Left ventricle myocardium inferior (tissue), 1 donor: ENCODE data around the gene C4orf46. TPM values are rescaled to one million over a fixed set of nuclear protein-coding genes. Genes with fewer than 3 reads are reported as not detected.
"Not testable (repeated sequence)": the region's sequence is repeated elsewhere in the genome, so short reads cannot be mapped to it uniquely, and the experiment has no call there.

Experiments
- DNase-seq: peaks from one replicate; pipeline ENCODE4 v3.0.0-alpha.2; 2020
- H3K27ac ChIP-seq: fragments of 200-600 bp; replicated peaks from 2 replicates; pipeline ENCODE4 v1.8.0; 2021
- H3K27me3 ChIP-seq: fragments of 200-600 bp; 2 replicates; pipeline ENCODE4 v1.8.0; 2021; ENCODE audit warnings: low read depth
- H3K36me3 ChIP-seq: fragments of 200-600 bp; 2 replicates; pipeline ENCODE4 v1.8.0; 2021
- H3K4me1 ChIP-seq: fragments of 200-600 bp; 2 replicates; pipeline ENCODE4 v1.8.0; 2021
- H3K4me3 ChIP-seq: fragments of 200-600 bp; 2 replicates; pipeline ENCODE4 v1.8.0; 2021; ENCODE audit warnings: mild to moderate bottlenecking, moderate library complexity
- H3K9me3 ChIP-seq: fragments of 200-600 bp; replicated peaks from 2 replicates; pipeline ENCODE4 v1.8.0; 2021
- intact Hi-C: fragments of 100-400 bp; cut with micrococcal nuclease; formaldehyde crosslinking; loops from one replicate; pipeline ENCODE4 v1.11.0; 2022
- total RNA-seq: library from RNA; stranded (reverse); fragmentation: NEBNext Ultra II Directional; extraction: Animal tissue kit (Norgen Biotek cat#: 25700); gene quantifications from one replicate; pipeline ENCODE4 v1.2.1, GENCODE V29; 2021
- TF ChIP-seq, protein P1 (sequence below): fragments of 200-600 bp; IDR thresholded peaks from 2 replicates; pipeline ENCODE4 v1.8.0; 2021; ENCODE audit warnings: antibody characterized with exemption, mild to moderate bottlenecking, borderline replicate concordance
- donor health status: DM: no; HTN: yes; CAD: no; lungs with severe emphysema.

The C4orf46 gene
- total RNA-seq, 1 donor from 2014 or later = 3.4 TPM

DNA sequence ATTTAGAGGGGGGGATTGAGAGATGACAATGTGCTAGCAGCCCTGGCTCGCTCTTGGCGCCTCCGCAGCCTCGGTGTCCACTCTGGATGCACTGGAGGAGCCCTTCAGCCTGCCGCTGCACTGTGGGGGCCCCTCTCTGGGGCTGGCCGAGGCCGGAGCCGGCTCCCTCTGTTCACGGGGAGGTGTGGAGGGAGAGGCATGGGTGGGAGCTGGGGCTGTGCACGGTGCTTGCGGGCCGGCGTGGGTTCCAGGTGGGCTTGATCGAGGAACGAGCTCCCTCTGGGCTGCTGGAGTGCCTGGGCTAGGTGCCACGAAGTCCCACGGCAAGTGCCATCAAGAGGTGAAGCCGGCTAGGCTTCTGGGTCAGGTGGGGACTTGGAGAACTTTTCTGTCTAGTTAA lies 6.9 kb downstream of the C4orf46 start:
- DNase-seq = no peak
- TF ChIP-seq, protein P1, sequence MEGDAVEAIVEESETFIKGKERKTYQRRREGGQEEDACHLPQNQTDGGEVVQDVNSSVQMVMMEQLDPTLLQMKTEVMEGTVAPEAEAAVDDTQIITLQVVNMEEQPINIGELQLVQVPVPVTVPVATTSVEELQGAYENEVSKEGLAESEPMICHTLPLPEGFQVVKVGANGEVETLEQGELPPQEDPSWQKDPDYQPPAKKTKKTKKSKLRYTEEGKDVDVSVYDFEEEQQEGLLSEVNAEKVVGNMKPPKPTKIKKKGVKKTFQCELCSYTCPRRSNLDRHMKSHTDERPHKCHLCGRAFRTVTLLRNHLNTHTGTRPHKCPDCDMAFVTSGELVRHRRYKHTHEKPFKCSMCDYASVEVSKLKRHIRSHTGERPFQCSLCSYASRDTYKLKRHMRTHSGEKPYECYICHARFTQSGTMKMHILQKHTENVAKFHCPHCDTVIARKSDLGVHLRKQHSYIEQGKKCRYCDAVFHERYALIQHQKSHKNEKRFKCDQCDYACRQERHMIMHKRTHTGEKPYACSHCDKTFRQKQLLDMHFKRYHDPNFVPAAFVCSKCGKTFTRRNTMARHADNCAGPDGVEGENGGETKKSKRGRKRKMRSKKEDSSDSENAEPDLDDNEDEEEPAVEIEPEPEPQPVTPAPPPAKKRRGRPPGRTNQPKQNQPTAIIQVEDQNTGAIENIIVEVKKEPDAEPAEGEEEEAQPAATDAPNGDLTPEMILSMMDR = no peak
- H3K27ac ChIP-seq = no peak overlapping the region
- H3K36me3 ChIP-seq = no peaks in the 10 kb centered on the region
- no peaks in the 10 kb centered on the region for H3K27me3 ChIP-seq
- no peaks in the 10 kb centered on the region for H3K9me3 ChIP-seq
- intact Hi-C loops = no loop called here
- H3K4me1 ChIP-seq = peaks cover 4% of the 10 kb centered on the region
- H3K4me3 ChIP-seq = no peak overlapping the region

DNA sequence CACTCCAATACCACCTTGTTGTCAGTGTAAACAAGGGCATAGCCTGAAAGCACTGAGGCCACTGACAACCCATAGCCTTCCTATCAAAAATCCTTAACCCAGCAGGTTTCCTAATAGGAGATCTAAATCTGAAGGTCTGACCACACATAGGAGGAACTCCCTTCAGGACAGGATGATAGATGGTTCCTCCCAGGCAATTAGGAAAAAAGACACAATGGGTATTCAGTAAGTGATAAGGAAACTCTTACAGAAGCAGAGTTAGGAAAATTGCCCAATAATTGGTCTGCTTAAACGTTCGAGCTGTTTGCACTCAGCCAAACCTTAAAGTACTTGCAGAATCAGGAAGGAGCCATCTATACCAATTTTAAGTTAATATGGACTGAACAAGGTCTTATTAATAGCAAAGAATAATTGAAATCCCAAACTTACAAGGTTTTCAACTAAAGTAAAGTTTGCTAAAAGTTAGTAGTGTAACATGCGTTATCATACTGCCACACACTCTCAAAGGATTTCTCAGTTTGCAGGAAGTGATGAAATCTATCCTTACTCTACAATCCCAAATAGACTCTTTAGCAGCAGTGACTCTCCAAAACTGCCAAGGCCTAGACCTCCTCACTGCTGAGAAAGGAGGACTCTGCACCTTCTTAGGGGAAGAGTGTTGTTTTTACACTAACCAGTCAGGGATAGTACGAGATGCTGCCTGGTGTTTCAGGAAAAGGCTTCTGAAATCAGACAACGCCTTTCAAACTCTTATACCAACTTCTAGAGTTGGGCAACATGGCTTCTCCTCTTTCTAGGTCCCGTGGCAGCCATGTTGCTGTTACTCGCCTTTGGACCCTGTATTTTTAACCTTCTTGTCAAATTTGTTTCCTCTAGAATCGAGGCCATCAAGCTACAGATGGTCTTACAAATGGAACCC lies 7.7 kb downstream of the C4orf46 start:
- intact Hi-C loops, DNase-seq, H3K27me3 ChIP-seq, H3K27ac ChIP-seq, H3K9me3 ChIP-seq, H3K4me1 ChIP-seq, H3K36me3 ChIP-seq, H3K4me3 ChIP-seq: not testable (repeated sequence)

- H3K9me3 ChIP-seq, intact Hi-C loops, H3K4me1 ChIP-seq, H3K27me3 ChIP-seq, DNase-seq, H3K36me3 ChIP-seq, H3K4me3 ChIP-seq, H3K27ac ChIP-seq: not testable (repeated sequence)
Observed at GRCh38 chr4:158663255-158663654, 8.4 kb downstream of the C4orf46 start.

- TF ChIP-seq, protein P1 = no peak
- no peak overlapping the region for H3K4me3 ChIP-seq
- H3K36me3 ChIP-seq = no peaks in the 10 kb centered on the region
- no peaks in the 10 kb centered on the region for H3K27me3 ChIP-seq
- DNase-seq = no peak
- intact Hi-C loops = no loop called here
- no peak overlapping the region for H3K27ac ChIP-seq
- H3K4me1 ChIP-seq = no peaks in the 10 kb centered on the region
- H3K9me3 ChIP-seq = peaks cover 6% of the 10 kb centered on the region
Observed at GRCh38 chr4:158657291-158657690, 14.4 kb downstream of the C4orf46 start.

GRCh38 chr4:158656439-158656838 lies 15.2 kb downstream of the C4orf46 start:
- H3K27ac ChIP-seq = no peak overlapping the region
- no peak for DNase-seq
- intact Hi-C loops = no loop called here
- H3K9me3 ChIP-seq = peaks cover 6% of the 10 kb centered on the region
- H3K27me3 ChIP-seq = no peaks in the 10 kb centered on the region
- TF ChIP-seq, protein P1 = no peak
- no peak overlapping the region for H3K4me3 ChIP-seq
- H3K4me1 ChIP-seq = no peaks in the 10 kb centered on the region
- H3K36me3 ChIP-seq = no peaks in the 10 kb centered on the region

- intact Hi-C loops = no loop called here
- TF ChIP-seq, protein P1 = no peak
- Histone ChIP-seq H3K4me3 (no peak overlapping the region), H3K4me1 (no peaks in the 10 kb centered on the region), H3K27me3 (no peaks in the 10 kb centered on the region), H3K9me3 (peaks cover under 1% of the 10 kb centered on the region), H3K36me3 (no peaks in the 10 kb centered on the region), H3K27ac (no peak overlapping the region)
- no peak for DNase-seq
Observed at GRCh38 chr4:158652920-158653319, 18.8 kb downstream of the C4orf46 start.
